ENCODE measurements around the gene SH3PXD2A.

The SH3PXD2A gene

GRCh38 chr10:103769176-103769575 lies 86.2 kb downstream of the SH3PXD2A start:
- no peak for FAIRE-seq
- TF ChIP-seq POLR2AphosphoS5 (IDR thresholded peaks at IDR 0.05; ENCODE audit: low read depth, low read length): no peak
- no peak for TF ChIP-seq TAF1 (IDR thresholded peaks at IDR 0.05; ENCODE audit: borderline replicate concordance, low read depth, low read length)
- TF ChIP-seq POLR2A (IDR thresholded peaks at IDR 0.05; ENCODE audit: low read depth, low read length): no peak
- DNase-seq (ENCODE audit: insufficient read length): no peak

GRCh38 chr10:103768345-103768744 lies 87.0 kb downstream of the SH3PXD2A start:
- DNase-seq (ENCODE audit: insufficient read length): no peak
- TF ChIP-seq TAF1 (IDR thresholded peaks at IDR 0.05; ENCODE audit: borderline replicate concordance, low read depth, low read length) (no peak), POLR2AphosphoS5 (IDR thresholded peaks at IDR 0.05; ENCODE audit: low read depth, low read length) (no peak), POLR2A (IDR thresholded peaks at IDR 0.05; ENCODE audit: low read depth, low read length) (no peak)
- no peak for FAIRE-seq

- TF ChIP-seq TAF1 (IDR thresholded peaks at IDR 0.05; ENCODE audit: borderline replicate concordance, low read depth, low read length) (no peak), POLR2A (IDR thresholded peaks at IDR 0.05; ENCODE audit: low read depth, low read length) (no peak), POLR2AphosphoS5 (IDR thresholded peaks at IDR 0.05; ENCODE audit: low read depth, low read length) (no peak)
- no peak for DNase-seq (ENCODE audit: insufficient read length)
- FAIRE-seq: no peak
Observed at GRCh38 chr10:103767756-103768155, 87.6 kb downstream of the SH3PXD2A start.

GRCh38 chr10:103766751-103767505 lies 88.4 kb downstream of the SH3PXD2A start:
- DNase-seq (ENCODE audit: insufficient read length): no peak
- FAIRE-seq: no peak
- TF ChIP-seq TAF1 (IDR thresholded peaks at IDR 0.05; ENCODE audit: borderline replicate concordance, low read depth, low read length): no peak
- TF ChIP-seq POLR2AphosphoS5 (IDR thresholded peaks at IDR 0.05; ENCODE audit: low read depth, low read length): no peak
- no peak for TF ChIP-seq POLR2A (IDR thresholded peaks at IDR 0.05; ENCODE audit: low read depth, low read length)

GRCh38 chr10:103765981-103766380 lies 89.4 kb downstream of the SH3PXD2A start:
- no peak for DNase-seq (ENCODE audit: insufficient read length)
- TF ChIP-seq POLR2AphosphoS5 (IDR thresholded peaks at IDR 0.05; ENCODE audit: low read depth, low read length) (no peak), TAF1 (IDR thresholded peaks at IDR 0.05; ENCODE audit: borderline replicate concordance, low read depth, low read length) (no peak), POLR2A (IDR thresholded peaks at IDR 0.05; ENCODE audit: low read depth, low read length) (no peak)

GRCh38 chr10:103765168-103765567 lies 90.2 kb downstream of the SH3PXD2A start:
- TF ChIP-seq POLR2AphosphoS5 (IDR thresholded peaks at IDR 0.05; ENCODE audit: low read depth, low read length) (no peak), TAF1 (IDR thresholded peaks at IDR 0.05; ENCODE audit: borderline replicate concordance, low read depth, low read length) (no peak), POLR2A (IDR thresholded peaks at IDR 0.05; ENCODE audit: low read depth, low read length) (no peak)
- DNase-seq (ENCODE audit: insufficient read length) (no peak), FAIRE-seq (no peak)

More at GRCh38 chr10:103765981-103766380, 89.4 kb downstream of the SH3PXD2A start:
- FAIRE-seq: no peak

GRCh38 chr10:103764296-103765088 lies 90.9 kb downstream of the SH3PXD2A start:
- no peak for DNase-seq (ENCODE audit: insufficient read length)

GRCh38 chr10:103763374-103764202 lies 91.8 kb downstream of the SH3PXD2A start:
- DNase-seq (ENCODE audit: insufficient read length) (no peak), FAIRE-seq (peak; percentile 86)
- no peak for TF ChIP-seq TAF1 (IDR thresholded peaks at IDR 0.05; ENCODE audit: borderline replicate concordance, low read depth, low read length)
- TF ChIP-seq POLR2AphosphoS5 (IDR thresholded peaks at IDR 0.05; ENCODE audit: low read depth, low read length): no peak
- TF ChIP-seq POLR2A (IDR thresholded peaks at IDR 0.05; ENCODE audit: low read depth, low read length): no peak

More at GRCh38 chr10:103764296-103765088, 90.9 kb downstream of the SH3PXD2A start:
- TF ChIP-seq POLR2A (IDR thresholded peaks at IDR 0.05; ENCODE audit: low read depth, low read length): no peak
- no peak for TF ChIP-seq TAF1 (IDR thresholded peaks at IDR 0.05; ENCODE audit: borderline replicate concordance, low read depth, low read length)
- TF ChIP-seq POLR2AphosphoS5 (IDR thresholded peaks at IDR 0.05; ENCODE audit: low read depth, low read length): no peak
- no peak for FAIRE-seq

- TF ChIP-seq POLR2AphosphoS5 (IDR thresholded peaks at IDR 0.05; ENCODE audit: low read depth, low read length) (no peak), TAF1 (IDR thresholded peaks at IDR 0.05; ENCODE audit: borderline replicate concordance, low read depth, low read length) (no peak), POLR2A (IDR thresholded peaks at IDR 0.05; ENCODE audit: low read depth, low read length) (no peak)
- DNase-seq (ENCODE audit: insufficient read length) (no peak), FAIRE-seq (no peak)
Observed at GRCh38 chr10:103762916-103763315, 92.5 kb downstream of the SH3PXD2A start.

GRCh38 chr10:103762162-103762561 lies 93.2 kb downstream of the SH3PXD2A start:
- no peak for FAIRE-seq
- TF ChIP-seq POLR2A (IDR thresholded peaks at IDR 0.05; ENCODE audit: low read depth, low read length): no peak
- TF ChIP-seq POLR2AphosphoS5 (IDR thresholded peaks at IDR 0.05; ENCODE audit: low read depth, low read length): no peak
- no peak for TF ChIP-seq TAF1 (IDR thresholded peaks at IDR 0.05; ENCODE audit: borderline replicate concordance, low read depth, low read length)
- DNase-seq (ENCODE audit: insufficient read length): no peak
